ENCODE data around the gene HNRNPAB. TPM values are rescaled to one million over a fixed set of nuclear protein-coding genes. Genes with fewer than 3 reads are reported as not detected.

HNRNPAB gene
- 353 TPM for polyA plus RNA-seq (2012; ENCODE audit: insufficient read depth, insufficient read length)

GRCh38 chr5:178204182-178204934 is at the start of gene HNRNPAB:
HNRNPAB (plus strand) TSS chr5:178204533; CDS start chr5:178204838, 305 bp downstream.
- peak within 1 kb of the TSS; percentile 80 for H3K4me3 ChIP-seq (ENCODE audit: low read length)
- DNase-seq (ENCODE audit: low read depth, low spot score), result peak; percentile 95

- DNase-seq (ENCODE audit: low read depth, low spot score), result no peak
- H3K4me3 ChIP-seq (ENCODE audit: low read length), result no peak overlapping the region
Observed at GRCh38 chr5:178155065-178155464, 49.3 kb upstream of the HNRNPAB start.

GRCh38 chr5:178160176-178160575 is 44.2 kb upstream of the HNRNPAB start:
- H3K4me3 ChIP-seq (ENCODE audit: low read length), result no peak overlapping the region
- DNase-seq (ENCODE audit: low read depth, low spot score), result no peak

- no peak for DNase-seq (ENCODE audit: low read depth, low spot score)
- no peak overlapping the region for H3K4me3 ChIP-seq (ENCODE audit: low read length)
Observed at GRCh38 chr5:178162481-178162880, 41.9 kb upstream of the HNRNPAB start.

GRCh38 chr5:178163772-178164735 is 40.3 kb upstream of the HNRNPAB start:
- peak overlapping the region; percentile 44 for H3K4me3 ChIP-seq (ENCODE audit: low read length)
- DNase-seq (ENCODE audit: low read depth, low spot score), result peak; percentile 77

- H3K4me3 ChIP-seq (ENCODE audit: low read length), result no peak overlapping the region
- no peak for DNase-seq (ENCODE audit: low read depth, low spot score)
Observed at GRCh38 chr5:178165581-178165980, 38.8 kb upstream of the HNRNPAB start.

- DNase-seq (ENCODE audit: low read depth, low spot score), result no peak
- no peak overlapping the region for H3K4me3 ChIP-seq (ENCODE audit: low read length)
Observed at GRCh38 chr5:178170455-178170854, 33.9 kb upstream of the HNRNPAB start.

GRCh38 chr5:178174456-178174855 is 29.9 kb upstream of the HNRNPAB start:
- DNase-seq (ENCODE audit: low read depth, low spot score), result no peak
- H3K4me3 ChIP-seq (ENCODE audit: low read length), result no peak overlapping the region

GRCh38 chr5:178176791-178177190 is 27.5 kb upstream of the HNRNPAB start:
- DNase-seq (ENCODE audit: low read depth, low spot score), result no peak
- H3K4me3 ChIP-seq (ENCODE audit: low read length), result no peak overlapping the region

GRCh38 chr5:178177569-178177968 is 26.8 kb upstream of the HNRNPAB start:
- no peak overlapping the region for H3K4me3 ChIP-seq (ENCODE audit: low read length)
- peak; percentile 69 for DNase-seq (ENCODE audit: low read depth, low spot score)

GRCh38 chr5:178180141-178180863 is 24.0 kb upstream of the HNRNPAB start:
- DNase-seq (ENCODE audit: low read depth, low spot score), result no peak
- no peak overlapping the region for H3K4me3 ChIP-seq (ENCODE audit: low read length)

GRCh38 chr5:178182158-178182876 is 22.0 kb upstream of the HNRNPAB start:
- peak overlapping the region; percentile 2; the same call in 1 of the 2 replicates for H3K4me3 ChIP-seq (ENCODE audit: low read length)
- DNase-seq (ENCODE audit: low read depth, low spot score), result peak; percentile 79

GRCh38 chr5:178186427-178186826 is 17.9 kb upstream of the HNRNPAB start:
- DNase-seq (ENCODE audit: low read depth, low spot score), result no peak
- no peak overlapping the region for H3K4me3 ChIP-seq (ENCODE audit: low read length)

- H3K4me3 ChIP-seq (ENCODE audit: low read length), result no peak within 1 kb of the TSS
- no peak for DNase-seq (ENCODE audit: low read depth, low spot score)
Observed at GRCh38 chr5:178187014-178187413, 17.3 kb upstream of the HNRNPAB start, which contains the start of gene GMCL2. GMCL2 (minus strand) TSS chr5:178187371; CDS start chr5:178187299, 72 bp downstream.

- no peak for DNase-seq (ENCODE audit: low read depth, low spot score)
Observed at GRCh38 chr5:178189433-178189832, 14.9 kb upstream of the HNRNPAB start.

GRCh38 chr5:178191661-178192060 is 12.7 kb upstream of the HNRNPAB start:
- no peak overlapping the region for H3K4me3 ChIP-seq (ENCODE audit: low read length)
- DNase-seq (ENCODE audit: low read depth, low spot score), result no peak

More at GRCh38 chr5:178189433-178189832, 14.9 kb upstream of the HNRNPAB start:
- H3K4me3 ChIP-seq (ENCODE audit: low read length), result no peak overlapping the region

GRCh38 chr5:178192244-178192643 is 12.1 kb upstream of the HNRNPAB start:
- no peak for DNase-seq (ENCODE audit: low read depth, low spot score)
- no peak overlapping the region for H3K4me3 ChIP-seq (ENCODE audit: low read length)

- no peak overlapping the region for H3K4me3 ChIP-seq (ENCODE audit: low read length)
- no peak for DNase-seq (ENCODE audit: low read depth, low spot score)
Observed at GRCh38 chr5:178192787-178193186, 11.5 kb upstream of the HNRNPAB start.

All from Jurkat, Clone E6-1 (cell line).